NCI-H460 (cell line): ENCODE data around the gene KCND2. TPM values are rescaled to one million over a fixed set of nuclear protein-coding genes. Genes with fewer than 3 reads are reported as not detected.

Source experiments
- DNase-seq: peaks from one replicate; pipeline ENCODE4 v3.0.0-alpha.2; 2016; ENCODE audit warnings: low read depth; ENCODE audit errors: extremely low read depth
- small RNA-seq, 2 experiments: library from RNA; depleted of rRNA; stranded (forward); fragments of <200 nt; gene quantifications; one replicate each; pipeline ENCODE3, GENCODE V24; 2014
- total RNA-seq: library from RNA; depleted of rRNA; stranded (reverse); fragments of >200 nt; shearing (Covaris generic); gene quantifications from 2 replicates; pipeline ENCODE4 v1.2.3, GENCODE V29; 2014

The KCND2 gene
- total RNA-seq, 1 experiment from 2014 or later, result not detected

GRCh38 chr7:120794106-120794729, 521.2 kb downstream of the KCND2 start:
- no peak for DNase-seq

- DNase-seq, result no peak
These were observed 524.2 kb downstream of the KCND2 start for GRCh38 chr7:120797026-120797645.

DNA sequence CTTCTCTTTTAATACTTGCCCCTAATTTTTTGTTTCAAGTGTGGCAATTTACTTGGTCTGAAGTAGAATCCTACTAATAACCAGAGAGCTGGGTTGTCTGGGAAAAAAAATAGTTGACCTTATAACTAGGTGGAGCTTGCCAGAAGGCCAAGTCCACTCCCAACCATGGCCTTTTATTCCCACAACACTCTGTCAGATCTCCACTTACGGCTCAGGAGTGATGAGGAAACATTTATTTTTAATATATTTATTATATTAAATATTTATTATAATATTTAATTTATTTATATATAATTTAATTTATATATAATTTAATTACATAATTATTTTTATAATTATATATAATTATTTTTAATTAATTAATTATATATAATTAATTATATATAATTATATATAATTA, 526.2 kb downstream of the KCND2 start:
- no peak for DNase-seq

Small RNA genes within 50 kb of the gene (small RNA-seq; reads per million reads assigned to genes)
- 0 reads per million in 2 experiments for gene RNU6-581P
